Nasal cavity respiratory epithelium epithelial cell of viscerocranial mucosa (primary cell): Measurements from ENCODE around the gene BTBD8. TPM values are rescaled to one million over a fixed set of nuclear protein-coding genes. Genes with fewer than 3 reads are reported as not detected.

Experiments
- total RNA-seq: library from RNA; depleted of rRNA; stranded (reverse); fragments of >200 nt; gene quantifications from 2 replicates; pipeline ENCODE4 v1.2.3, GENCODE V29; 2014

The BTBD8 gene
- 3.4 and 7.0 TPM in 2 replicates for total RNA-seq

DNA sequence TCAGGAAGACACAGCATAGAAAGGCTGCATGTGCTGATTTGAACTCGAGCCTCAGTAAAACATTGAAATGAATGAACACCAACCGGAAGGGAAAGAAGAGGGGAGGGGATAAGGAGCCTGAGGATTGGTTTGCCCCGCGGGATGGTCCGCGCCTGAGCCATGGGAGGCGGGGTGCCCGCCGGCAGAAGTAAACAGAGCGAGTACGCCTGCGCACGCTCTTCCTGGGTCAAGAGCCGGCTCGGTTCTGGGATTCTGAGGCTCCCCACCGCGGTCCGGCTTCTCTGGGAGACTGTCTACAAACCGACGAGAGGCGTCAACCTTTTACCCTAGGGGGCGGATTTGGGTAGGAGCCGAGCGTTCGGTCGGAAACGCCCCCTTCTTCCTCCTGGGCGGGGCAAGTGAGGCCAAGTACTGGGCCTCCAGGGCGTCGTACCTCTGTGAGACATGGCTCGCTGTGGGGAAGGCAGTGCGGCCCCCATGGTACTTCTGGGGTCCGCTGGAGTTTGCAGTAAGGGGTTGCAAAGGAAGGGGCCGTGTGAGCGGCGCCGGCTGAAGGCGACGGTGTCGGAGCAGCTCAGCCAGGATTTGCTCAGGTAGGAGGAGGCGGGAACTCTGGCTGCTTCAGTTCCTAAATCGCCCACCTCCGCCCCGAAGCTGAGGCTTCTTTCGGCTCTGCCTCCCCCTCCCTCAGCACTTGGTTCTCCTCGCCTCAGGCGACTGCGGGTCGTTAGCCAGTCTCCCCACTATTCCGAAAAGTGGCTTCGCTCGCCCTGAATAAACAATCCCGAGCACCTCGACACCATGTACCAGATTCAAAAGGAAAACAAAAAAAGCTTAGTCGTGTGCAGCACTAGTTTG is at the start of gene BTBD8:
TSS of gene BTBD8 (plus strand) at position 218 of the 858 bp plus-strand sequence. CDS start at position 445, 227 bp downstream.

GRCh38 chr1:92075311-92075710 is 4.8 kb upstream of the BTBD8 start, which contains the start of gene SETSIP:
SETSIP (minus strand) TSS chr1:92075411; CDS start chr1:92075411, 0 bp downstream.

GRCh38 chr1:92217721-92218120 is 137.6 kb downstream of the BTBD8 start, which contains the start of gene C1orf146:
C1orf146 (plus strand) TSS chr1:92217915; CDS start chr1:92231421, 13,506 bp downstream.

Other genes with a start within 250 kb of the BTBD8 start
- 1.0 and 2.2 TPM in 2 replicates for gene TGFBR3, start 194.2 kb upstream of the BTBD8 start, total RNA-seq
- not detected in 2 replicates for gene BRDT, start 130.9 kb upstream of the BTBD8 start, total RNA-seq
- gene EPHX4, start 50.4 kb upstream of the BTBD8 start, total RNA-seq, result under 0.01 and 0.28 TPM in 2 replicates
- gene SETSIP, start 4.9 kb upstream of the BTBD8 start, total RNA-seq, result 1.4 and 1.7 TPM in 2 replicates
- not detected in 2 replicates for gene C1orf146, start 137.6 kb downstream of the BTBD8 start, total RNA-seq
- 5.5 and 6.2 TPM in 2 replicates for gene GLMN, start 218.6 kb downstream of the BTBD8 start, total RNA-seq
- 4.4 and 23.6 TPM in 2 replicates for gene RPAP2, start 218.7 kb downstream of the BTBD8 start, total RNA-seq